HCT116 (cell line): Measurements from ENCODE around the gene MOB2. TPM values are rescaled to one million over a fixed set of nuclear protein-coding genes. Genes with fewer than 3 reads are reported as not detected.

Experiments
- ATAC-seq: fragments of 200-7000 bp; cut with Tn5 transposase; 2 replicates; pipeline ENCODE4 v1.9.1; 2020; ENCODE audit warnings: mild to moderate bottlenecking, moderate library complexity
- BruUV-seq: library from RNA; stranded (reverse); fragments of 400-500 nt; replicated peaks from 2 replicates; lab custom pipeline; 2021; lab: Mats Ljungman, UMichigan
- CTCF ChIA-PET: fragments of 300-600 bp; sonication (Branson Sonifier 250); formaldehyde crosslinking; loops from one replicate; lab custom pipeline; 2021; ENCODE audit warnings: antibody characterized with exemption; lab: Charles Lee
- POLR2A ChIA-PET: fragments of 300-600, 350-600 bp; sonication (Branson Sonifier 250); formaldehyde crosslinking; loops from one replicate; lab custom pipeline; 2021; ENCODE audit warnings: antibody characterized with exemption; lab: Charles Lee
- RAD21 ChIA-PET, 2 experiments: fragments of 300-600 bp; sonication (Branson Sonifier 250); formaldehyde crosslinking; loops; one replicate each; lab custom pipeline; 2023; ENCODE audit warnings: low total read pairs in 2 of 2; ENCODE audit not compliant: uncharacterized antibody in 2 of 2, unreplicated experiment in 2 of 2, low non-redundant PET in 1 of 2; lab: Charles Lee
- DNase-seq: peaks from one replicate; pipeline ENCODE4 v3.0.0-alpha.2; 2010; ENCODE audit warnings: low read depth, low spot score
- H2AFZ ChIP-seq: fragments of 200-600 bp; shearing (Covaris generic), sonication (generic); 2 replicates; pipeline ENCODE4 v1.6.1; 2017; ENCODE audit warnings: low read depth, mixed run types, mixed read lengths, antibody characterized with exemption, low read length; ENCODE audit not compliant: poor library complexity, severe bottlenecking
- H3K27ac ChIP-seq: 2 replicates; pipeline ENCODE4 v1.5.1; 2012; ENCODE audit warnings: low read depth, low read length
- H3K27me3 ChIP-seq: fragments of 200-600 bp; sonication (generic); 2 replicates; pipeline ENCODE4 v1.6.1; 2016; ENCODE audit warnings: mixed run types, low read length, mixed read lengths; ENCODE audit not compliant: insufficient read depth
- H3K36me3 ChIP-seq, 2 experiments: fragments of 200-500 bp in 1 of 2; fragments of 200-600 bp in 1 of 2; sonication (Bioruptor generic) in 1 of 2; sonication (generic) in 1 of 2; 2 replicates each; pipeline versions ENCODE4 v1.5.1 to v1.6.1; 2014 to 2016; ENCODE audit warnings: low read length in 2 of 2, inconsistent platforms in 1 of 2, mixed read lengths in 1 of 2, mixed run types in 1 of 2; ENCODE audit not compliant: insufficient read depth in 2 of 2, control insufficient read depth in 1 of 2
- H3K4me1 ChIP-seq, 2 experiments: fragments of 200-600 bp in 1 of 2; sonication (generic) in 1 of 2; 2 replicates each; pipeline versions ENCODE4 v1.5.1 to v1.6.1; 2012 to 2017; ENCODE audit warnings: low read length in 2 of 2, inconsistent platforms in 1 of 2, mild to moderate bottlenecking in 1 of 2, mixed read lengths in 1 of 2, mixed run types in 1 of 2, moderate library complexity in 1 of 2; ENCODE audit not compliant: insufficient read depth in 2 of 2, control insufficient read depth in 1 of 2
- H3K4me2 ChIP-seq: fragments of 200-600 bp; sonication (generic); 2 replicates; pipeline ENCODE4 v1.6.1; 2017; ENCODE audit warnings: mixed run types, low read length, mixed read lengths
- H3K4me3 ChIP-seq, 2 experiments: fragments of 200-600 bp in 1 of 2; sonication (generic) in 1 of 2; replicated peaks in 1 of 2; 2 replicates each; pipeline ENCODE4 v1.5.1; 2011 to 2016; ENCODE audit warnings: low read length in 2 of 2, control low read depth in 1 of 2, low read depth in 1 of 2, mild to moderate bottlenecking in 1 of 2, mixed read lengths in 1 of 2, mixed run types in 1 of 2
- H3K79me2 ChIP-seq: fragments of 200-600 bp; sonication (generic); 2 replicates; pipeline ENCODE4 v1.6.1; 2017; ENCODE audit warnings: mild to moderate bottlenecking, mixed run types, low read length, moderate library complexity, mixed read lengths; ENCODE audit not compliant: insufficient read depth
- H3K9ac ChIP-seq: fragments of 200-600 bp; sonication (generic); 2 replicates; pipeline ENCODE4 v1.6.1; 2016; ENCODE audit warnings: low read length, mixed read lengths
- H3K9me2 ChIP-seq: fragments of 200-600 bp; sonication (generic), shearing (Covaris generic); 2 replicates; pipeline ENCODE4 v1.6.1; 2017; ENCODE audit warnings: mixed run types, mild to moderate bottlenecking, moderate library complexity; ENCODE audit not compliant: insufficient read depth
- H3K9me3 ChIP-seq, 2 experiments: fragments of 200-500 bp in 1 of 2; fragments of 200-600 bp in 1 of 2; sonication (Bioruptor generic) in 1 of 2; sonication (generic) in 1 of 2; 2 replicates each; pipeline ENCODE4 v1.6.1; 2014 to 2017; ENCODE audit warnings: low read length in 2 of 2, mixed read lengths in 2 of 2, inconsistent platforms in 1 of 2, low read depth in 1 of 2, mild to moderate bottlenecking in 1 of 2, mixed run types in 1 of 2, moderate library complexity in 1 of 2; ENCODE audit not compliant: control insufficient read depth in 1 of 2, insufficient read depth in 1 of 2
- H4K20me1 ChIP-seq: fragments of 200-600 bp; sonication (generic), shearing (Covaris generic); 2 replicates; pipeline ENCODE4 v1.6.1; 2017; ENCODE audit warnings: mixed run types, mild to moderate bottlenecking, moderate library complexity; ENCODE audit not compliant: insufficient read depth
- CBX3 ChIP-seq: IDR thresholded peaks from 2 replicates; pipeline ENCODE4 v1.6.1; 2012; ENCODE audit warnings: low read depth
- CEBPB ChIP-seq: IDR thresholded peaks from 2 replicates; pipeline ENCODE4 v1.6.1; 2012; ENCODE audit warnings: low read depth
- ELF1 ChIP-seq: IDR thresholded peaks from 2 replicates; pipeline ENCODE4 v1.6.1; 2012; ENCODE audit warnings: low read depth, borderline replicate concordance
- JUND ChIP-seq: IDR thresholded peaks from 2 replicates; pipeline ENCODE4 v1.6.1; 2012
- POLR2AphosphoS5 ChIP-seq: IDR thresholded peaks from 2 replicates; pipeline ENCODE4 v1.6.1; 2011; ENCODE audit warnings: mild to moderate bottlenecking, low read depth, low read length, moderate library complexity
- SIN3A ChIP-seq: IDR thresholded peaks from 2 replicates; pipeline ENCODE4 v1.6.1; 2012; ENCODE audit warnings: low read depth
- SRF ChIP-seq: IDR thresholded peaks from 2 replicates; pipeline ENCODE4 v1.6.1; 2012; ENCODE audit warnings: low read depth
- intact Hi-C: fragments of 100-400 bp; cut with micrococcal nuclease; formaldehyde crosslinking; loops from 2 replicates; pipeline ENCODE4 v1.10.0; 2022
- total RNA-seq: library from RNA; stranded (reverse); gene quantifications from one replicate; pipeline ENCODE4 v1.2.1, GENCODE V29; 2021; ENCODE audit not compliant: unreplicated experiment
- TF ChIP-seq, protein P1 (sequence below): IDR thresholded peaks from 2 replicates; pipeline ENCODE4 v1.6.1; 2012; ENCODE audit warnings: low read depth
- TF ChIP-seq, protein P2 (sequence below): IDR thresholded peaks from 2 replicates; pipeline ENCODE4 v1.6.1; 2012

The MOB2 gene
- total RNA-seq, 1 experiment from 2014 or later = 25.7 TPM

DNA sequence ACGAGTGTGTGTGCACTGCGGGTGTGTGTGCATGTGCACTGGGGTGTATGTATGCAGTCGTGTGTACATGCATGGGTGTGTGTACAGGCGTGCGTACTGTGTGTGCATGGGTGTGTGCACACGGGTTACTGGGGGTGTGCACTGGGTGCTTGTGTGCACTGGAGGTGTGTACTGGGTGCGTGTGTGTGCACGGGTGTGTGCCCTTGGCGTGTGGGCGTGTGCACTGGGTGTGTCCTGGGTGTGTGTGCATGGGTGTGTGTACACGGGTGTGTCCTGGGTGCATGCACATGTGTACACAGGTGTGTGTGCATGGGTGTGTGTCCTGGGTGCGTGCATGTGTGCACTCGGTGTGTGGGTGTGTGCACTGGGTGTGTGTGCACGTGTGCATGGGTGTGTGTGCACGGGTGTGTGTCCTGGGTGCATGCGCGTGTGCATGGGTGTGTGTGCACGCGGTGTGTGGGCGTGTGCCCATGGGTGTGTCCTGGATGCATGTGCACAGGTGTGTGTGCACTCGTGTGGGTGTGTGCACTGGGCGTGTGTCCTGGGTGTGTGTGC, 57.7 kb downstream of the MOB2 start:
- ATAC-seq = no peak
- CTCF ChIA-PET = no interaction called here
- no peak overlapping the region for H2AFZ ChIP-seq

More for the DNA sequence above, 57.7 kb downstream of the MOB2 start:
- H3K27me3 ChIP-seq = no peaks in the 10 kb centered on the region
- H3K9ac ChIP-seq = no peak overlapping the region
- DNase-seq = no peak
- no TSS peak for BruUV-seq
- H3K4me1 ChIP-seq = no peaks in the 10 kb centered on the region
- no peak overlapping the region for H3K4me2 ChIP-seq
- ChIA-PET POLR2A (no interaction called here), RAD21 (no interaction called here)
- TF ChIP-seq SIN3A (no peak), ELF1 (no peak), POLR2AphosphoS5 (no peak), CBX3 (no peak), CEBPB (no peak), SRF (no peak), JUND (no peak)
- TF ChIP-seq, protein P1, sequence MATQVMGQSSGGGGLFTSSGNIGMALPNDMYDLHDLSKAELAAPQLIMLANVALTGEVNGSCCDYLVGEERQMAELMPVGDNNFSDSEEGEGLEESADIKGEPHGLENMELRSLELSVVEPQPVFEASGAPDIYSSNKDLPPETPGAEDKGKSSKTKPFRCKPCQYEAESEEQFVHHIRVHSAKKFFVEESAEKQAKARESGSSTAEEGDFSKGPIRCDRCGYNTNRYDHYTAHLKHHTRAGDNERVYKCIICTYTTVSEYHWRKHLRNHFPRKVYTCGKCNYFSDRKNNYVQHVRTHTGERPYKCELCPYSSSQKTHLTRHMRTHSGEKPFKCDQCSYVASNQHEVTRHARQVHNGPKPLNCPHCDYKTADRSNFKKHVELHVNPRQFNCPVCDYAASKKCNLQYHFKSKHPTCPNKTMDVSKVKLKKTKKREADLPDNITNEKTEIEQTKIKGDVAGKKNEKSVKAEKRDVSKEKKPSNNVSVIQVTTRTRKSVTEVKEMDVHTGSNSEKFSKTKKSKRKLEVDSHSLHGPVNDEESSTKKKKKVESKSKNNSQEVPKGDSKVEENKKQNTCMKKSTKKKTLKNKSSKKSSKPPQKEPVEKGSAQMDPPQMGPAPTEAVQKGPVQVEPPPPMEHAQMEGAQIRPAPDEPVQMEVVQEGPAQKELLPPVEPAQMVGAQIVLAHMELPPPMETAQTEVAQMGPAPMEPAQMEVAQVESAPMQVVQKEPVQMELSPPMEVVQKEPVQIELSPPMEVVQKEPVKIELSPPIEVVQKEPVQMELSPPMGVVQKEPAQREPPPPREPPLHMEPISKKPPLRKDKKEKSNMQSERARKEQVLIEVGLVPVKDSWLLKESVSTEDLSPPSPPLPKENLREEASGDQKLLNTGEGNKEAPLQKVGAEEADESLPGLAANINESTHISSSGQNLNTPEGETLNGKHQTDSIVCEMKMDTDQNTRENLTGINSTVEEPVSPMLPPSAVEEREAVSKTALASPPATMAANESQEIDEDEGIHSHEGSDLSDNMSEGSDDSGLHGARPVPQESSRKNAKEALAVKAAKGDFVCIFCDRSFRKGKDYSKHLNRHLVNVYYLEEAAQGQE = no peak
- TF ChIP-seq, protein P2, sequence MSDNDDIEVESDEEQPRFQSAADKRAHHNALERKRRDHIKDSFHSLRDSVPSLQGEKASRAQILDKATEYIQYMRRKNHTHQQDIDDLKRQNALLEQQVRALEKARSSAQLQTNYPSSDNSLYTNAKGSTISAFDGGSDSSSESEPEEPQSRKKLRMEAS = no peak
- no peaks in the 10 kb centered on the region for H3K36me3 ChIP-seq
- H4K20me1 ChIP-seq = no peaks in the 10 kb centered on the region
- no peak overlapping the region for H3K27ac ChIP-seq
- H3K9me2 ChIP-seq = no peaks in the 10 kb centered on the region
- no peak overlapping the region for H3K4me3 ChIP-seq
- no peaks in the 10 kb centered on the region for H3K79me2 ChIP-seq
- H3K9me3 ChIP-seq = no peaks in the 10 kb centered on the region
- intact Hi-C loops = no loop called here
